GM12878 (cell line): ENCODE measurements around the gene TRIM22. TPM values are rescaled to one million over a fixed set of nuclear protein-coding genes. Genes with fewer than 3 reads are reported as not detected.

Experiments
- ATAC-seq: fragments of 200-7000 bp; cut with Tn5 transposase; 3 replicates; pipeline ENCODE4 v1.9.1; 2020; ENCODE audit warnings: mild to moderate bottlenecking, moderate library complexity
- BruUV-seq: library from RNA; stranded (reverse); fragments of 400-500 nt; replicated peaks from 2 replicates; lab custom pipeline; 2021; lab: Mats Ljungman, UMichigan
- CTCF ChIA-PET: fragments of 300-600 bp; sonication (Branson Sonifier 250); formaldehyde crosslinking; extraction: SDS; loops from one replicate; lab custom pipeline; 2021; ENCODE audit warnings: inconsistent platforms; lab: Yijun Ruan, JAX
- POLR2A ChIA-PET: fragments of 350-600 bp; formaldehyde crosslinking; extraction: SDS; loops from one replicate; lab custom pipeline; 2021; ENCODE audit warnings: inconsistent platforms; lab: Charles Lee
- RAD21 ChIA-PET: fragments of 300-600 bp; sonication (Branson Sonifier 250); formaldehyde crosslinking; loops from one replicate; lab custom pipeline; 2023; ENCODE audit warnings: antibody characterized with exemption; ENCODE audit not compliant: unreplicated experiment; lab: Charles Lee
- SMC1A ChIA-PET: fragments of 300-600 bp; sonication (Branson Sonifier 250); formaldehyde crosslinking; loops from one replicate; lab custom pipeline; 2023; ENCODE audit not compliant: unreplicated experiment, uncharacterized antibody; lab: Charles Lee
- DNase-seq: peaks from one replicate; pipeline ENCODE4 v3.0.0-alpha.2; 2011; ENCODE audit warnings: low read depth, low spot score
- FAIRE-seq: peaks from 3 replicates; lab custom pipeline; 2011; peaks lifted over from hg19 to GRCh38; lab: Jason Lieb, UNC
- H2AFZ ChIP-seq: 2 replicates; pipeline ENCODE4 v1.6.0; 2011; ENCODE audit warnings: low read depth, low read length, control low read depth; ENCODE audit not compliant: control insufficient read depth
- H3K27ac ChIP-seq: 2 replicates; pipeline ENCODE4 v1.5.1; 2011; ENCODE audit warnings: control low read depth; ENCODE audit not compliant: control insufficient read depth, insufficient read depth
- H3K27me3 ChIP-seq, 2 experiments: replicated peaks in 1 of 2; 2 replicates each; pipeline versions ENCODE4 v1.6.0 to v1.6.1; 2011; ENCODE audit warnings: low read length in 1 of 2; ENCODE audit not compliant: control insufficient read depth in 2 of 2, insufficient read depth in 2 of 2
- H3K36me3 ChIP-seq, 2 experiments: 2 replicates each; pipeline ENCODE4 v1.5.1; 2011; ENCODE audit warnings: low read length in 1 of 2; ENCODE audit not compliant: control insufficient read depth in 2 of 2, insufficient read depth in 2 of 2
- H3K4me1 ChIP-seq: 2 replicates; pipeline ENCODE4 v1.6.1; 2011; ENCODE audit warnings: mild to moderate bottlenecking, low read length, moderate library complexity, mixed read lengths; ENCODE audit not compliant: control insufficient read depth, insufficient read depth
- H3K4me2 ChIP-seq: 2 replicates; pipeline ENCODE4 v1.6.0; 2011; ENCODE audit warnings: control low read depth; ENCODE audit not compliant: control insufficient read depth, insufficient read depth
- H3K4me3 ChIP-seq: fragments of 200-600 bp; sonication (generic); 2 replicates; pipeline ENCODE4 v1.5.1; 2016
- H3K79me2 ChIP-seq: 2 replicates; pipeline ENCODE4 v1.6.0; 2011; ENCODE audit warnings: low read length; ENCODE audit not compliant: control insufficient read depth, insufficient read depth
- H3K9ac ChIP-seq: 2 replicates; pipeline ENCODE4 v1.8.0; 2011; ENCODE audit warnings: low read length, control low read depth, mixed read lengths; ENCODE audit not compliant: control insufficient read depth, insufficient read depth
- H3K9me3 ChIP-seq: replicated peaks from 3 replicates; pipeline ENCODE4 v1.5.1; 2011; ENCODE audit warnings: mild to moderate bottlenecking, low read length; ENCODE audit not compliant: control insufficient read depth, insufficient read depth
- H4K20me1 ChIP-seq: 2 replicates; pipeline ENCODE4 v1.6.0; 2011; ENCODE audit not compliant: control insufficient read depth, insufficient read depth
- HSF1 ChIP-seq: fragments of 150-350 bp; IDR thresholded peaks from 2 replicates; pipeline ENCODE4 v1.6.1; 2014; ENCODE audit warnings: mild to moderate bottlenecking, low read depth, low read length
- MYC ChIP-seq: IDR thresholded peaks from 2 replicates; pipeline ENCODE4 v1.6.1; 2011; ENCODE audit warnings: mild to moderate bottlenecking, low read length, moderate library complexity, inconsistent platforms; ENCODE audit not compliant: insufficient read depth, insufficient replicate concordance, insufficient read length, severe bottlenecking
- PKNOX1 ChIP-seq: fragments of 450-650 bp; IDR thresholded peaks from 2 replicates; pipeline ENCODE4 v1.6.1; 2016; ENCODE audit warnings: mild to moderate bottlenecking
- POLR2A ChIP-seq: IDR thresholded peaks from 2 replicates; pipeline ENCODE4 v1.6.1; 2011; ENCODE audit warnings: low read depth, mild to moderate bottlenecking, low read length
- SKIL ChIP-seq: fragments of 450-650 bp; IDR thresholded peaks from 2 replicates; pipeline ENCODE4 v1.6.1; 2017; ENCODE audit warnings: mild to moderate bottlenecking, low read depth, inconsistent platforms; ENCODE audit not compliant: poor library complexity, severe bottlenecking
- TBL1XR1 ChIP-seq: IDR thresholded peaks from 2 replicates; pipeline ENCODE4 v1.6.1; 2012; ENCODE audit warnings: low read depth, low read length, improper control_type of control experiment
- WGBS: methylation state at CpG from one replicate; pipeline ENCODE4 v1.1.6; 2016; ENCODE audit warnings: low lambda C conversion rate; ENCODE audit not compliant: insufficient replicate concordance, insufficient coverage; ENCODE audit errors: missing lambda C conversion rate; 5-methylcytosine and 5-hydroxymethylcytosine counted together
- in situ Hi-C: fragments of 300-500 bp; cut with MboI; formaldehyde crosslinking; loops from 9 replicates; pipeline ENCODE4 v1.14.3; 2018; ENCODE audit warnings: mixed read lengths
- intact Hi-C: fragments of 100-400 bp; cut with micrococcal nuclease; formaldehyde crosslinking; loops from one replicate; pipeline ENCODE4 v1.14.2; 2022; ENCODE audit not compliant: unreplicated experiment
- polyA plus RNA-seq, 11 experiments: library from polyadenylated mRNA; depleted of rRNA in 4 of 11; unstranded in 6 of 11; stranded (reverse) in 5 of 11; fragments of >200 nt; fragmentation: Nextera tagmentation in 4 of 11; fragmentation: Illumina TruSeq in 1 of 11; extraction: Ambion mirVana in 4 of 11; extraction: Trizol in 1 of 11; gene quantifications; 1 replicate in 1 of 11; 2 replicates in 10 of 11; pipeline versions ENCODE4 v1.2.1 to v1.2.3, GENCODE V29; 2011 to 2016; ENCODE audit warnings: inconsistent platforms in 2 of 11, missing spikeins in 2 of 11, low read depth in 1 of 11
- total RNA-seq, 4 experiments: library from RNA; depleted of rRNA in 3 of 4; stranded (reverse); fragments of >200 nt in 3 of 4; fragmentation: Illumina TruSeq in 1 of 4; extraction: Trizol in 1 of 4; gene quantifications; 2 replicates each; pipeline versions ENCODE4 v1.2.1 to v1.2.3, GENCODE V29; 2013 to 2021

TRIM22 gene
- total and polyA plus RNA-seq, 10 of the 15 experiments (the other 5 are each of a cell fraction or from before 2014, with no cell fraction given) = 116 to 485 (median 204) TPM

GRCh38 chr11:5679811-5680210, 9.8 kb upstream of the TRIM22 start:
- H3K27me3 ChIP-seq = no peaks in the 10 kb centered on the region
- RAD21 ChIA-PET = no interaction called here
- BruUV-seq = no TSS peak

More at GRCh38 chr11:5679811-5680210, 9.8 kb upstream of the TRIM22 start:
- no peak overlapping the region for H3K27ac ChIP-seq
- FAIRE-seq (no peak), ATAC-seq (no peak), DNase-seq (no peak)
- peaks cover 0 to 24% of the 10 kb centered on the region in 2 experiments for H3K36me3 ChIP-seq
- H3K9ac ChIP-seq = no peak overlapping the region
- H3K4me2 ChIP-seq = no peak overlapping the region
- intact Hi-C loops (no loop called here), in situ Hi-C loops (loop anchor here (25.0 kb wide), 2 partner anchors 1818 to 1832 kb away; partner anchors contain the start of genes PPFIBP2 and STIM1)
- H3K79me2 ChIP-seq = peaks cover 23% of the 10 kb centered on the region
- ChIA-PET CTCF (interaction anchor here (1.4 to 1.5 kb wide), 2 partner anchors 131 to 211 kb away, joined by 3 to 4 read pairs; no protein-coding TSS in a partner anchor), POLR2A (interaction anchor here (1.3 kb wide), 1 partner anchor 60 kb away, joined by 4 read pairs; no protein-coding TSS in a partner anchor), SMC1A (interaction anchor here (0.6 to 2.1 kb wide), 7 partner anchors 9 to 55 kb away, joined by 3 to 7 read pairs (median 3); partner anchors contain the start of gene TRIM34)
- H3K4me1 ChIP-seq = no peaks in the 10 kb centered on the region
- H3K4me3 ChIP-seq = no peak overlapping the region
- no peaks in the 10 kb centered on the region; the same call in 1 of the 2 replicates for H4K20me1 ChIP-seq
- TF ChIP-seq MYC = no peak
- TF ChIP-seq TBL1XR1 = no peak
- TF ChIP-seq POLR2A = no peak
- no peak for TF ChIP-seq HSF1
- TF ChIP-seq PKNOX1 = no peak
- TF ChIP-seq SKIL = no peak
- WGBS = 98% methylated on average over 7 of the region's 7 CpGs
- peaks cover 11% of the 10 kb centered on the region; the same call in 1 of the 3 replicates for H3K9me3 ChIP-seq
- H2AFZ ChIP-seq = no peak overlapping the region
